GM12878 (cell line): ENCODE measurements around the gene TFCP2.

Experiments
- ATF2 ChIP-seq: IDR thresholded peaks from 2 replicates; pipeline ENCODE4 v1.6.1; 2012; ENCODE audit warnings: low read length, inconsistent platforms
- BCL11A ChIP-seq: IDR thresholded peaks from 2 replicates; pipeline ENCODE4 v1.6.1; 2011; ENCODE audit warnings: low read depth, low read length
- CHD2 ChIP-seq: IDR thresholded peaks from 2 replicates; pipeline ENCODE4 v1.6.1; 2011; ENCODE audit warnings: low read depth, low read length, improper control_type of control experiment, borderline replicate concordance
- EP300 ChIP-seq, 2 experiments: fragments of 150-350 bp in 1 of 2; IDR thresholded peaks; 2 replicates each; pipeline ENCODE4 v1.6.1; 2011 to 2012; ENCODE audit warnings: low read depth in 2 of 2, low read length in 2 of 2, borderline replicate concordance in 1 of 2, improper control_type of control experiment in 1 of 2, inconsistent platforms in 1 of 2; ENCODE audit not compliant: control insufficient read depth in 1 of 2
- EZH2 ChIP-seq: IDR thresholded peaks from 2 replicates; pipeline ENCODE4 v1.6.1; 2012; ENCODE audit warnings: low read depth, mild to moderate bottlenecking, control low read depth, inconsistent platforms, low read length, borderline replicate concordance; ENCODE audit not compliant: control insufficient read depth
- JUNB ChIP-seq: IDR thresholded peaks from 2 replicates; pipeline ENCODE4 v1.6.1; 2016; ENCODE audit warnings: antibody characterized with exemption, mild to moderate bottlenecking
- RCOR1 ChIP-seq: conservative IDR thresholded peaks from 2 replicates; pipeline ENCODE4 v1.6.1; 2012; ENCODE audit warnings: low read depth, low read length, improper control_type of control experiment
- SREBF1 ChIP-seq: IDR thresholded peaks from 2 replicates; pipeline ENCODE4 v1.6.1; 2012; ENCODE audit warnings: mild to moderate bottlenecking, low read length
- TBL1XR1 ChIP-seq: IDR thresholded peaks from 2 replicates; pipeline ENCODE4 v1.6.1; 2012; ENCODE audit warnings: low read depth, low read length, improper control_type of control experiment
- TCF3 ChIP-seq: IDR thresholded peaks from 2 replicates; pipeline ENCODE4 v1.6.1; 2012; ENCODE audit warnings: low read depth, mild to moderate bottlenecking, low read length, borderline replicate concordance; ENCODE audit not compliant: insufficient read depth
- ZNF274 ChIP-seq: IDR thresholded peaks from one replicate; pipeline ENCODE4 v1.8.0; 2011; ENCODE audit not compliant: insufficient read length, insufficient read depth
- TF ChIP-seq, protein P1 (sequence below): IDR thresholded peaks from 2 replicates; pipeline ENCODE4 v1.6.1; 2011; ENCODE audit warnings: low read depth, low read length, improper control_type of control experiment, borderline replicate concordance
- TF ChIP-seq, protein P2 (sequence below), 3 experiments: IDR thresholded peaks in 2 of 3; conservative IDR thresholded peaks in 1 of 3; 2 replicates each; pipeline ENCODE4 v1.5.1; 2011; ENCODE audit warnings: low read depth in 3 of 3, low read length in 3 of 3, mild to moderate bottlenecking in 3 of 3, control low read depth in 2 of 3, moderate library complexity in 2 of 3, inconsistent platforms in 1 of 3, mixed read lengths in 1 of 3; ENCODE audit not compliant: control insufficient read depth in 2 of 3, insufficient read depth in 1 of 3; ENCODE audit errors: extremely low read depth in 1 of 3
- TF ChIP-seq, protein P3 (sequence below): IDR thresholded peaks from 2 replicates; pipeline ENCODE4 v1.6.1; 2012; ENCODE audit warnings: low read depth, low read length, improper control_type of control experiment

- peak; percentile 85 for TF ChIP-seq CHD2
- no peak for TF ChIP-seq ZNF274
- TF ChIP-seq, protein P1, sequence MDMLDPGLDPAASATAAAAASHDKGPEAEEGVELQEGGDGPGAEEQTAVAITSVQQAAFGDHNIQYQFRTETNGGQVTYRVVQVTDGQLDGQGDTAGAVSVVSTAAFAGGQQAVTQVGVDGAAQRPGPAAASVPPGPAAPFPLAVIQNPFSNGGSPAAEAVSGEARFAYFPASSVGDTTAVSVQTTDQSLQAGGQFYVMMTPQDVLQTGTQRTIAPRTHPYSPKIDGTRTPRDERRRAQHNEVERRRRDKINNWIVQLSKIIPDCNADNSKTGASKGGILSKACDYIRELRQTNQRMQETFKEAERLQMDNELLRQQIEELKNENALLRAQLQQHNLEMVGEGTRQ, result no peak; the same call in 1 of the 2 replicates
- no peak for TF ChIP-seq EZH2
- TF ChIP-seq, protein P2, sequence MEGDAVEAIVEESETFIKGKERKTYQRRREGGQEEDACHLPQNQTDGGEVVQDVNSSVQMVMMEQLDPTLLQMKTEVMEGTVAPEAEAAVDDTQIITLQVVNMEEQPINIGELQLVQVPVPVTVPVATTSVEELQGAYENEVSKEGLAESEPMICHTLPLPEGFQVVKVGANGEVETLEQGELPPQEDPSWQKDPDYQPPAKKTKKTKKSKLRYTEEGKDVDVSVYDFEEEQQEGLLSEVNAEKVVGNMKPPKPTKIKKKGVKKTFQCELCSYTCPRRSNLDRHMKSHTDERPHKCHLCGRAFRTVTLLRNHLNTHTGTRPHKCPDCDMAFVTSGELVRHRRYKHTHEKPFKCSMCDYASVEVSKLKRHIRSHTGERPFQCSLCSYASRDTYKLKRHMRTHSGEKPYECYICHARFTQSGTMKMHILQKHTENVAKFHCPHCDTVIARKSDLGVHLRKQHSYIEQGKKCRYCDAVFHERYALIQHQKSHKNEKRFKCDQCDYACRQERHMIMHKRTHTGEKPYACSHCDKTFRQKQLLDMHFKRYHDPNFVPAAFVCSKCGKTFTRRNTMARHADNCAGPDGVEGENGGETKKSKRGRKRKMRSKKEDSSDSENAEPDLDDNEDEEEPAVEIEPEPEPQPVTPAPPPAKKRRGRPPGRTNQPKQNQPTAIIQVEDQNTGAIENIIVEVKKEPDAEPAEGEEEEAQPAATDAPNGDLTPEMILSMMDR (IDR thresholded peaks at IDR 0.05 in 2 of 3, conservative IDR thresholded peaks at IDR 0.05 in 1 of 3; ENCODE audit: control insufficient read depth in 2 of 3, extremely low read depth in 1 of 3, insufficient read depth in 1 of 3, low read depth in 3 of 3, low read length in 3 of 3), result no peak
- TF ChIP-seq JUNB, result no peak
- TF ChIP-seq ATF2, result peak; percentile 52; the same call in 1 of the 2 replicates
- no peak for TF ChIP-seq TBL1XR1
- peak; percentile 80; the same call in 1 of the 2 replicates for TF ChIP-seq BCL11A
- TF ChIP-seq RCOR1, result 0 out of 2 replicates have a peak, but pooled peaks have one; percentile 15
- TF ChIP-seq EP300 (IDR thresholded peaks at IDR 0.05; ENCODE audit: borderline replicate concordance in 1 of 2, control insufficient read depth in 1 of 2, low read depth in 2 of 2, low read length in 2 of 2), result 0 out of 4 replicates have a peak, but pooled peaks of 1 of the 2 experiments have one; percentile 16
- TF ChIP-seq TCF3, result no peak
- TF ChIP-seq, protein P3, sequence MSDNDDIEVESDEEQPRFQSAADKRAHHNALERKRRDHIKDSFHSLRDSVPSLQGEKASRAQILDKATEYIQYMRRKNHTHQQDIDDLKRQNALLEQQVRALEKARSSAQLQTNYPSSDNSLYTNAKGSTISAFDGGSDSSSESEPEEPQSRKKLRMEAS, result no peak
- no peak for TF ChIP-seq SREBF1
Measured at GRCh38 chr12:51172515-51173431, at the start of gene TFCP2.
